GM10847 (cell line): ENCODE results near the gene PRPF19.

Source experiments
- POLR2A ChIP-seq: IDR thresholded peaks from 2 replicates; pipeline ENCODE4 v1.6.1; 2011; ENCODE audit not compliant: insufficient read length; ENCODE audit errors: extremely low read depth

PRPF19 gene

DNA sequence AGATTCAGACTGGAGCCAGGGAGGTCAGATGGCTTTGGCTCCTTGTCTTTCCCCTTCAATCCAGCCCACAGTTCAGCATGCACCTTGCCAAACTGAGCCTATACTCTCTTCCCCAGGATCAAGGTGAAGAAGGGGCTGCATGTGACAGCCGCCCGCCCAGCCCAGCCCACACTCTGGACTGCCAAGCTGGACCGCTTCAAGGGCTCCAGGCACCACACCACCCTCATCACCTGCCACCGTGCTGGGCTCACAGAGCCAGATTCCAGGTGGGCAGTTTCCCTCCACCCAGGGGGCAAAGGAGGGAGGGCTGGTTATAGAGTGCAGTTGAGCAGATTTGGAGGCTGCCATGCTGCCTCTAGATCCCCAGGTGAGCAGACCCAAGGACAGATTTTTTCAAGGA is 24.0 kb upstream of the PRPF19 start:
- no peak for TF ChIP-seq POLR2A

DNA sequence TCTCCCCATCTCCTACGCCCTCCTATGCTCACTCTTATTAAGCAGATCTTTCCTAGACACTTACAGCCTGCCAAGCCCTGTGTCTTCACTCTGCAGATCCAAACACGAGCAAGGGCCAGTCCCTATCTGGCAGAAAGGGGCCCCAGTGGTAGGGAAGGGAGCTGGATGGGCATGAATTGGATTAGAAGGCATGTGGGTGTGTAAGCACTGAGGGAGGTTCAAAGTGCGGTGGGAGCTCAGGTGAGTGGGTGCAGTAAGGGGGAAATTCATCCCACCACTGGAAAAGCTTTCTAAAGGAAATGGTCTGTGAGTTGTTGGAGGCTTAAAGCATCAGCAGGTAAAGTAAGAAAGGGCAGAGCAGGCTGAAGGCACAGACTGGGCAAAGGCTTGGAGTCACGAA is 23.4 kb upstream of the PRPF19 start:
- TF ChIP-seq POLR2A, result no peak

DNA sequence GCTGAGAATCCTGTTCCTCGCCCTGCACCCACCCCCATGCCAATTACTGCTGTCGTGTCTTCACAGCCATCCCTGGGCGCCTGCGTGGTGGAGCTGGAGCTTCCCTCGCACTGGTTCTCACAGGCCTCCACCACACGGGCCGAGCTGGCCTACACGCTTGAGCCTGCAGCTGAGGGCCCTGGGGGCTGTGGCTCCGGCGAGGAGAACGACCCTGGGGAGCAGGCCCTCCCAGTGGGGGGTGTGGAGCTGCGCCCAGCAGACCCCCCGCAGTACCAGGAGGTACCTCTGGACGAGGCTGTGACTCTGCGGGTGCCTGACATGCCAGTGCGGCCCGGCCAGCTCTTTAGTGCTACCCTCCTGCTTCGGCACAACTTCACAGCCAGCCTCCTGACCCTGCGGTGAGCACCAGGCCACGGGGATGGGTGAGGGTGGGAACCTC is 22.2 kb upstream of the PRPF19 start:
- no peak for TF ChIP-seq POLR2A

DNA sequence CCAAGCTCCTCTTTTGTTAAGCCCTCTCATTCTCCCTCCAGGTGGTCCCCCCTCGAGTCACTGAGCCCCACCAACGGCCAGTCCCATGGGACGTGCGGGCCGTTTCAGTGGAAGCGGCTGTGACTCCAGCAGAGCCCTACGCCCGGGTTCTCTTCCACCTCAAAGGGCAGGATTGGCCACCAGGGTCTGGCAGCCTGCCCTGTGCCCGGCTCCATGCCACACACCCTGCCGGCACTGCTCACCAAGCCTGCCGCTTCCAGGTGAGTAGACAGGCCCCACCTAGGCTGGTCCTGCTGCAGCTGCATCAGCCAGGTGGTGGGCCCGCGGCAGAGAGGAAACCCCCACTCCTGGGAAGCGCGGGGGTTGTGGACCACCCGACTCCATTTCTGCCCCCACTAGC is 21.2 kb upstream of the PRPF19 start:
- TF ChIP-seq POLR2A, result no peak

DNA sequence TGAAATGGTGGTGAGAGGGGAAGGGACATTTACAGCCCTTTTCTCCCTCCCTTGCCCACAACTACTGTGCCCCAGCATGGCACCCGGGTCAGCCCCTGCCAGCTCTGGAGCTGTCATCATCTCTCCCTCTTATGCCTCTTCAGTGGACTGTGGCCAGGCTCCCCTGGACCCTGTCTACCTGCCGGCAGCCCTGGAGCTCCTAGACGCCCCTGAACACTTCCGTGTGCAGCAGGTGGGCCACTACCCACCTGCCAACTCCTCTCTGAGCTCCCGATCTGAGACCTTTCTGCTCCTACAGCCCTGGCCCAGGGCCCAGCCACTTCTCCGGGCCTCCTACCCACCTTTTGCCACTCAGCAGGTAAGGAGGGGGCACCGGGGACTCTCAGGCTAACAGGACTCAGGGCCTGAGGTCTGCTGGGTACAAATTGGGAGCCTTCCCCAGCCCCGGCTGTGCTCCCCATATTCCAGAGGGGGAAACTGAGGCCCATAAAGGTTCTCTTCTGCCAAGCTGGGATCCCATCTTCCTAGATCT is 20.7 kb upstream of the PRPF19 start:
- TF ChIP-seq POLR2A, result no peak

DNA sequence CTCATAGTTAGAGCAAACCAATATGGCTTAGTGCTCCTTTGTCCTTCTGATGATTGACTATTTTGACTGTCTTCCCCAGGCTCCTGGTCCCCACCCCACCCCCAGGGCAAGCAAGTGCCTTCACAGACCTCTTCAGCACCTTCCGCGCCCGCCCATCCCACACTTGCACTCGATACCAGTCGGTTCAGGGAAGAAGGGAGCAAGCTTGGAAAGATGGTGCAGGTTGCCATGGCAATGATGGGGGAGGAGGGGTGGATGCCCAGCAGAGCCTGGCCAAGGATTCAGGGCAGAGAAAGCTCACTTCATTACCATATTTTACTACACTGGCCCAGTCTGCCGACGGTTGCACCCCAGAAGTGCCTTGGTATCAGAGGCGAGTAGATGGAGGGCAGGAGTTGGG is 20.1 kb upstream of the PRPF19 start:
- TF ChIP-seq POLR2A, result no peak

DNA sequence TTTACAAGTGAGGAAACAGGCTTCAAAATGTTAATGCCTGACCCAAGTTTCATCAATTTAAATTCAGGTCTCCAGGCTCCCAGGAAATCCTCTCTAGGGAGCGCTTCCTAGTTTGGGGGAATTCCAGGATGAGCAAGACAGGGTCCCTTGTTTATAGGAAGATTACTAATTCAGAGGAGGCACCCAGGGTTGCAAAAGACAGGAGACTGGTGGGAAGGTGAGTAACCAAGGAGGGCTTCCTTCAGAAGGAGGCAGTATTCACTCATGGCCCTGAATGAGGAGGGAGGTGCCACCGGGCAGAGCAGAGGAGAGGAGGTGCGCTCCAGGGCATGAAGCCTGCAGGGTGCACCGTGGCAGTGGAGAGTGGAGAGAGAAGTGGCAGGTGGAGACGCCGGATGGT is 19.5 kb upstream of the PRPF19 start:
- TF ChIP-seq POLR2A, result no peak

DNA sequence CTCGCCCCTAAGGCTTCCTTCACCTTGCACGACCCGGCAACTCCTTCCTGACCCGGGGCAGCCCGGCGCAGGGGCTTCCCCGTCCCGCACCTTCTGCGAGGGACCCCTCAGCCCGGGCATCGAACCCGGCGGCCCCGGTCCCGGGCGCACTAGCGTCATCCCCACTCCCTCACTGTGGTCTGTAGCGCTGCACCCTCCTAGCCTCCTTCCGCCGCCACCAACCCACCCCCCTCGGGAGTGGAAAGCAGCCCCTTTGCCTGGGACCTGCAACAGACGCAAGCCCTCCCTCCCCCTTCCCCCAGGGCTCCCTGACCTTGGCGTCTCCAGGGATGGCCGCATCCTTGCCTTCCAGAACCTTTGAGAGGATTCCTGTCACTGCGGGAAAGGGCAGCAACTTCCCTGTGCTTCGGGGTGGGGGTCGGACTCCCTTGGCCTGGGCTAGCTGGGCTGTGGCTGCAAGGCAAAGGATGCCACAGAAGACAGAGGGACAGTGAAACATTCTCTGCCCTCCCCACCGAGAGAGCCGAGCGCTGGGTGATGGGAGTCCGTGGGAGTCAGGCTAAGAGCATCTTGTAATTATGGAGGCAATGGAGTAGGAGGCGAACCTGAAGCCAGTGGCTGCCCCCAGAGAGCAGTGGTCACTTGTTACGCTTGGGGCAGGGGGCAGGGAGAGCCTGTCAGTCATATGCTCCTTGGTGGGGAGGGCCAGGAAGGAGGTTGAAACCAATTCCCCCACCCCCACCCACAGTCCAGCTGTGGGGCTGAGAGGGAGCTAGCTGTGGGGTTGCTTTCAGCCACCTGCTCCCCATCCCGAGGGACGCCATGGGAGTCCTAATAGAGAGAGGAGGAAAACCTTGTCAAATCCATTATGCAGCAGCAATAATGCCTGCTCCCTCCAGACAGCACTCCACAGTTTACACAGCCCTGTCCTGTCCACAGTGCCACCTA is 18.8 kb upstream of the PRPF19 start:
- no peak for TF ChIP-seq POLR2A

DNA sequence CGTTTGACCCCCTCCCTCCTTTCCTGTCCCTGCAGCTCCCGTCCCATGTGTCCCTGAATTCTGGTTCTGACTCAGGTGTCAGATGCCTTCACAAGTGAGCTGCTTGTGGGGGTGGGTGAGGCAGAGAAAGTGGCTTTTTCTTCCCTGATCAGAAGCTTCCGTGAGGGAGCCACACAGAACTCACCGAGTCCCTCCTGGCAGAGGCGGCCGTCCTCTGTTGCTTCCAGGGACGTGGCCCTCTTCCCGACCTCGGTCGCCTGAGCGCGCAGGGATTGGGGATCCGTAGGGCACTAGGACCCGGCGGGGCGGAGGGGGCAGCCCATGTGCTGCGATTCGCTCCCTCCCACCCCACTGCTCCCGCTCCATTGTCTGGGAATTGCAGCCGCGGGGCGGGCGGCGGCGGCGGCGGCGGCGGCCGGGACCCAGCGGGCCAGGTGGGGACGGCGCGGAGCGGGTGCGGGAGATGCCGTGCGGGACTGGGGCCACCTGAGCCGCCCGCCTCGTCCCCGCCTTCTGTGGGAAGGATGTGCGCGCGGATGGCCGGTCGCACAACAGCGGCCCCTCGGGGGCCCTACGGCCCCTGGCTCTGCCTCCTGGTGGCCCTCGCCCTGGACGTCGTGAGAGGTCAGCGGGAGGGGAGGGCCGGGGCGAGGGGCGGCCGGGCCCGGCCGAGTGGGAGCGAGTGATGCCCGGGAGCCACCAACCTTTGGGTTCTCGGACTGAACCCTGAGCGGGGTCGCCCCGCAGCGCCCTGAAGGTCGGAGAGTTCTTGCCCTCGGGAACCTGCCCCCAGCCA is 17.9 kb upstream of the PRPF19 start, which contains the start of gene TMEM132A:
TSS of gene TMEM132A (plus strand) at position 351 of the 796 bp plus-strand sequence. CDS start at position 525, 174 bp downstream.
- no peak for TF ChIP-seq POLR2A

DNA sequence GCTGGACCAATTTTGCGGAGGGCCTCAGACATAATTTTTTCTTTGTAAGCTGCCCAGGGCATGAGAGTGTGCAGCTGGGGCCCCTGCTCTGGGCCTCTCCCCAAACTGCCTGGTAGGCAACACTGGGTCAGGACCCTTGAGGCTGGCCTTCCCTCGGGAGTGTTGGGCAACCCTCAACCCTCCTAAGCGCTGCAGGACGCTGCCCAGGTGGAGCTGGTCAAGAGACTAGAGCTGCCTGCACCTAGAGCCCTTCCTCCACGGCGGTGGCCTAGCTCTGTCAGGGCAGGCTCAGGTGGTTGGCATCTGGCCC is 17.4 kb upstream of the PRPF19 start:
- TF ChIP-seq POLR2A, result no peak

DNA sequence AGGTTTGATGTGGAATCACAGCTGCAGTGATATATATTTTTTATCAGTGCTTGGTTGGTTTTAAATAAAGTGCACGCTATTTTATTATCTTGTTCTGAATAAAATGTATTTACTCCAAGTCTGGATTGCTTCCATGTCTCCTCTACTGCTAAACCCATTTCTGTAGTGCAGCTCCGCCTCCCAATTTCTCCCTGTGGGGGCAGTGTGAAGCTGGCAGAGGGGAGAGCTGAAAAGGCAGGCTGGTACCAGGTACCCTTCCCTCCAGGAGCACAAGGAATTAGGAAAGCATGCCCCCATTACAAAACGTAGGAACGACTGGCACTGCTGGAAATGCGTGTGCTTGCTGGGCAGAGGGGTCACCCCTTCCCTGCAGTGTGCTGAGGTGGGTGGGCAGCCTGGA is 16.9 kb upstream of the PRPF19 start:
- no peak for TF ChIP-seq POLR2A

DNA sequence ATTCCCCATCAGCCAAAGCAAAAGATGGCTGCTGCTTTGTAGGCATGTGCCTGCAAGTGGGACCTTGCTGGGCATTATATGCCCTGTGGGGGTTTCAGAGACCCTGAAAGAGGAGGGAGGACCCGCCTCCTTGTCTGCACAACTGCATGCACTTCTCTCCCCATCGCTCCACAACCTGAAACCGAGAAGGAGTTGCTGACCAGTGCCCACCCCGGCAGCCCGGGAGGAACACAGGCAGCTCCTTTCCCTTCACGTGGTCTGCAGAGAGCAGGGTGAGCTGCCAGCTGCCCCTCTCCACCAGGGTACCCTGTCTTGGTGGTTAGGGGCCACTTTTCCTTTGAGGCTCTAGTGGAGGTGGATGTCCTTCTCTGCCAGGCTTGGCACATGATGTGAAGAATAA is 16.5 kb upstream of the PRPF19 start:
- no peak for TF ChIP-seq POLR2A

DNA sequence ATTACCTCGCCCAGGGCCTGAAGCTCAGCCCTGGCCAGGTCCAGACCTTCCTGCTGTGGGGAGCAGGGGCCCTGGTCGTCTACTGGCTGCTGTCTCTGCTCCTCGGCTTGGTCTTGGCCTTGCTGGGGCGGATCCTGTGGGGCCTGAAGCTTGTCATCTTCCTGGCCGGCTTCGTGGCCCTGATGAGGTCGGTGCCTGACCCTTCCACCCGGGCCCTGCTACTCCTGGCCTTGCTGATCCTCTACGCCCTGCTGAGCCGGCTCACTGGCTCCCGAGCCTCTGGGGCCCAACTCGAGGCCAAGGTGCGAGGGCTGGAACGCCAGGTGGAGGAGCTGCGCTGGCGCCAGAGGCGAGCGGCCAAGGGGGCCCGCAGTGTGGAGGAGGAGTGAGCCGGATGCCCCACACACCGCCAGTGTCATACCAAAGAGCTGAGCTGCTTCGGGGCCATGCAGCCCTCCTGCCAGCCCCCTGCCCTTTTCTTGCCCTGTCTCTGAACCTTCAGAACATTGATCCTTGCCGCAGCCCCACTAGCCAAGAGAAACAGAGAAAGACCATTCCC is 15.5 kb upstream of the PRPF19 start:
- no peak for TF ChIP-seq POLR2A

DNA sequence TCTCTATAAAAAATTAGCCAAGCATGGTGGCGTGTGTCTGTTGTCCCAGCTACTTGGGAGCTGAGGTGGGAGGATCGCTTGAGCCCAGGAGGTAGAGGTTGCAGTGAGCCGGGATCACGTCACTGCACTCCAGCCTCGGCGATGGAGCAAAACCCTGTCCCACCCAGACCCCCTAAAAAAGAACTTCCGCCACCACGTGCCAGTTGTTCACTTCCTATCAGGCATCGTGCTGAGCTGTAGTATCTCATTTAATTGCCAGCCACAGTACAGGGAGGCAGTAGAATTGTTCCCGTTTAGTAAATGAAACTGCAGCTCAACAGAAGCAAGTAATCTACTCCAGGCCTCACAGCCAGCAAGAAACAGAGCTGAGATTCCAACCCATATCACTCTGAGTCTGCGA is 14.9 kb upstream of the PRPF19 start:
- no peak for TF ChIP-seq POLR2A

DNA sequence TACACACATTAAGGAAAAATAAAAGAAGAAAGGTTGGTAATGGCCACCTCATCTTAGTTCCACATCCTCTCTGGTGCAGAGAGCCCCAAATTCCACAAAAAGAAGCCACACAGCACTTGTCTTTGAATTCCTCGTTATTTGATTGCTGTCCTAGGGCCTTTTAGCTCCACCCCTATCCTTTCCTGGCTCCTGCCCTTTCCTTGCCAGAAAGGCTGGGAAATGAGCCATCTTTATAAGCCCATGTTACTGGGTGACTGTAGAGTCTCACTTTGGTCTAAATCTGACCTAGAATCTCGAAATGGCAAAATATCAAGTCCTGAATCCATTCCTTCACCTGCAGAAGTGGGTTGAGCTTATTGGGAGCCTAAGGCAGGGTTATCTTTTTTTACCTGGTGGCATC is 13.6 kb upstream of the PRPF19 start:
- no peak for TF ChIP-seq POLR2A

DNA sequence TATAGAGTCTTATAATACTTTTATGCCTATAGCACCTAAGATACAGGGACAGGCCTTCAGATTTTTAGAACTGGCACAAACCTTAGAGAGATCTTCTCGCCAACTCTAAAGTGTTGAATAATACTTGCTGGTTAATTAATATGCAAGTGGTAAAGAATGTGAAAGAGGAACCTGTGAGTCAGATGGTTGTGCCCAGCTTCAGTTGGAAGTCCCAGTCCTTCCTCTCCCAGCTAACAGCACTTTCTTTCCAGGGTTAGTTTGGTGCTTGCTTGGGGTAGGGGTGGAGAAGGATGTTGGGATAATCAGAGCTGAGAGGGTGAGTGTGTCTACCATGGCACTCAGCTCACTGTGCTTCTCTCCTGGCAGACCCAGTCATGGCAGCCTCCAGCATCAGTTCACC is 12.9 kb upstream of the PRPF19 start:
- TF ChIP-seq POLR2A, result no peak
